Left colon (tissue), 2 donors: ENCODE measurements around the gene TRIM2. TPM values are rescaled to one million over a fixed set of nuclear protein-coding genes. Genes with fewer than 3 reads are reported as not detected.

Experiments used
- ATAC-seq: fragments of 200-7000 bp; cut with Tn5 transposase; one replicate; pipeline ENCODE4 v1.9.1; 2020; ENCODE audit warnings: mild to moderate bottlenecking, moderate library complexity
- DNase-seq, 2 donors: peaks; one replicate each; pipeline ENCODE4 v3.0.0-alpha.2; 2020
- intact Hi-C, 2 donors: fragments of 100-400 bp; cut with DNase I in 1 of 2; cut with micrococcal nuclease in 1 of 2; formaldehyde crosslinking; loops; one replicate each; pipeline versions ENCODE4 v1.11.2 to v1.14.0; 2022; cut with DNase I, micrococcal nuclease
- total RNA-seq, 2 donors: library from RNA; stranded (reverse); fragmentation: NEBNext Ultra II Directional; extraction: Animal tissue kit (Norgen Biotek cat#: 25700); gene quantifications; one replicate each; pipeline ENCODE4 v1.2.1, GENCODE V29; 2021
- donor health status: DM: no; HTN: no; CAD: no.
- donor health status: DM: yes; HTN: yes; CAD: no.

The TRIM2 gene
- total RNA-seq, 2 donors from 2014 or later, result 123 to 145 TPM

DNA sequence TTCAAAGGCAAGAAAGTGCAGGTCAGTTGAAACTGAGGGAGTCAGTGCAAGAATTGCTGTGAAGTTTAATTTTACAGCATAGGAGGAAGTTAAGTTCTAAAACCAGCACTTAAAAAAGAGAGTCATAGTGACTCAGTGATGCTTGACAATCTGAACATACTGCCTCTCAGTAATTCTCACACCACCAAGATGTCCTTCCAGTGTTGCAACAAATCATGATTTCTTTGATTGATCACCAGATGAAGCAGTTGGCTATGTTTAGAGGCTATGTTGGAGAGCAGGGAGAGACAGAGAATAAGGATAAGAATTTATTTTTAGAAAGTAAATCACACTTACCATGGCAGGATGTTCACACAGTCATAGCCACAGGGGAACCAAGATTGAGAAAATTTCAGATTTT lies 13.2 kb downstream of the TRIM2 start:
- intact Hi-C loops, result no loop called here
- ATAC-seq, result no peak
- DNase-seq, result no peak

DNA sequence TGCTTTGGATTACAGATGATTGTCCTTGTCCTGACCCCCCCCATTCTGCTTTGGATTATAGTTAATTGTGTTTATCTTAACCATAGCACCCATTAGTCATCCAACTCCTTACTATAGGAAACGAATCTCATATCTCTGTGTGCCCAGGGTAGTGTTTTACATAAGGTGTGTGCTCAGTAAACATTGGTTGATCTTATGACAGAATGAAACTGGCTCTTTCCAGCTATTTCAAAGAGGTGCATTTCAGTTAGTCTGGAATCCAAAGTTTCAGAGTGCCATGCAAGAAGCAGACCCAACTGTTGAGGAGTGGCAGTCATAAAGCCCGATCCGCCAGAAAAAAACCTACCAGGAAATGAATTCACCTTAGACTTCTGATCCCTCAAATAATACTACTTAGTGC lies 14.7 kb downstream of the TRIM2 start:
- peak; percentile 82 for ATAC-seq
- peak; percentile 45 to 66 for DNase-seq
- intact Hi-C loops, result no loop called here

DNA sequence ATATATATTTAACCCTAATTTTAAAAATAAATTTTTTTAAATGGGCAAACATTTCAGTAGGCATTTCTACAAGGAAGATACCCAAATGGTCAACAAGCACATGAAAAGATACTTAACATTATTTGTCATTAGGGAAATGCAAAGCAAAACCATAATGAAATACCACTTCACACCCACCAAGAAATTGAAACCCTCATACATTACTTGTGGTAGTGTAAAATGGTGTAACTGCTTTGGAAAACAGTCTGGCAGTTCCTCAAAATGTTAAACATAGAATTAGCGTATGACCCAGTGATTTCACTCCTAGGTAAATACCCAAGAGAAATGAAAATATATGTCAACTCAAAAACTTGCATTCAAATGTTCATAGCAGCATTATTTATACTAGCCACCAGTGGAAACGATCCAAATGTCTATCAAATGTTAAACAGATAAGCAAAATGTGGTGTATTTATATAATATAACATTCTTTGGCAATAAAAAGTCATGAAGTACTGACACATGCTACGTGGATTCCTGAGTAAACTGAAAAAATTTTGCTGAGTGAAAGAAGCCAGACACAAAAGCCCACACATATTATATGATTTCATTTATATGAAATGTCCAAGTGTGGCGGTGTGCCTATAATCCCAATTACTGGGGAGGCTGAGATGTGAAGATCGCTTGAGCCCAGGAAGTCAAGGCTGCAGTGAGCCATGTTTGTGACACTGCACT lies 16.6 kb downstream of the TRIM2 start:
- intact Hi-C loops, result loop anchor here in 1 of 2 donors (10.0 kb wide), 1 partner anchor 94 kb away; no protein-coding TSS in a partner anchor
- DNase-seq (no peak), ATAC-seq (no peak)

DNA sequence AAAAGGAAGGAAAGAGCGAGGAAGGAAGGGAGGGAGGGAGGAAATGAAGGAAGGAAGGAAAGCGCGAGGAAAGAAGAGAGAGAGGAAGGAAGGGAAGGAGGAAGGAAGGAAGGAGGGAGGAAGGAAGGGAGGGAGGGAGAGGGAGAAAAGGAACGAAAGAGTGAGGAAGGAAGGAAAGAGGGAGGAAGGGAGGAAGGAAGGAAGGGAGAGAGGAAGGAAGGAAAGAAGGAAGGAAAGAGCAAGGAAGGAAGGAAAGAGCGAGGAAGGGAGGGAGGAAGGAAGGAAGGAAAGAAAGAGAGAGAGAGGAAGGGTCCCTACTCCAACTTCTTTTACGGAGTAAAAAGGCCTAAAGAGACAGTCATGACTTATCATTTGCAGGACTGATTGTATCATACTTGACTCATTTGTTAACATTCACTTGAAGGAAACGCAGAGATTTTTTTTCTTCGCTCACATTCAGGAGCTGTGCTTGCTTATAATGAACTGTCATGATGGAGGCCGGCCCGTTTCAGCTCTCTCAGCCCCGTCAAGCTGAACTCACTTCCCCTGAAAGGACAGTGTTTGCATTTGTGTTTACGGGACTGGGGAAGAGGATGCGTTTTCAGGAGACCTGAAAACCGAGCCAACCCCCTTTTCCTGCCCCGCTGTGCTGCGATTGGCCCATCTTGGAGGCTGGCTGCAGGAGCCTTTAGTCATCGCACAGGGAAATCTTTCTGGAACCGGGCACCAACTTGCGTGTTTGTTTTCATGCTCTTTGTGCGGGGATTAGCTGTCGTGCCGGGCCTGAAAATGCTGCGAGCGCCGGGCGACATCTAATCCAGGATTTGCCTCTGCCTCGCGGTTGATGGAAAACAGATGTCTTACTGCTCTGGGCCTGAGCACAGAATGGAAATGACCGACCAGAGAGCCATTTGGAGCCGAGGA lies 17.8 kb downstream of the TRIM2 start:
- intact Hi-C loops, result loop anchor here in 1 of 2 donors (10.0 kb wide), 1 partner anchor 93 kb away; no protein-coding TSS in a partner anchor
- ATAC-seq (peak; percentile 22), DNase-seq (peak in 1 of 2 donors; percentile 63)

DNA sequence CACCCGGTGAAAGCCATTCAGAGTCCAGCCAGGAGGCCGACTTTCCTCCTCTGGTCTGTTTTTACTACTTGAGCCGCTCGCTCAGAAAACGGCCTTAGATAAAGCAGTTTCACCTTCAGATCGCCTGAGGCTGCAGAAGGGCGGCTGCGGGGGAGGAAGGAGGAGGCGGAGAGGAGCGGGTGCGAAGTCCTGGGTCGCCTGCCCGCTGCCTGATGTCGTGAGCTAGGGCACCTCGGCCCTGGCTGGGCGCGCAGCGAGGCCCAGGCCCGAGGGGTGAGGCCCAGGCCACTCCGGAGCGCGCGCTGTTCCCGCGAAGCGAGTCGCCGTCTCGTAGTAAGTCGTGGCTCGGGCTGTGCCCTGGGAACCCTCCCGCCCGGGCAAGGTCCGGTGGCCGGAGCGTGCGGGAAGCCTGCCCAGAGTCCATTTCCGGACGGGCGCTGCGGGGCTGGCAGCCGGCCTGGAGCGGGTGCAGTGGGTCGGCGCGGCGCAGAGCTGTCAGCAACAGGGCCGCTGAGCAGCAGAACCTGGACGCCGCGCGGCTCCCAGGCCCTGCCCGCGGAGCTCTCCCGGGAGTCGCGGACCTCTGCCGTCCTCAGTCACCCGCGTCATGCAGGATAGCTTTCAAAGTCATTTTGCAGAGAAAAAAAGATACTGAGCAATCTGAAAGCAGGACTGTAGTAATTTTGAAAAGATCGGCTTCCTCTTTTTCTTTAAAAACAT lies 18.6 kb downstream of the TRIM2 start:
- intact Hi-C loops, result loop anchor here in 1 of 2 donors (10.0 kb wide), 1 partner anchor 92 kb away; no protein-coding TSS in a partner anchor
- DNase-seq (peak in 1 of 2 donors; percentile 62), ATAC-seq (peak; percentile 44)

DNA sequence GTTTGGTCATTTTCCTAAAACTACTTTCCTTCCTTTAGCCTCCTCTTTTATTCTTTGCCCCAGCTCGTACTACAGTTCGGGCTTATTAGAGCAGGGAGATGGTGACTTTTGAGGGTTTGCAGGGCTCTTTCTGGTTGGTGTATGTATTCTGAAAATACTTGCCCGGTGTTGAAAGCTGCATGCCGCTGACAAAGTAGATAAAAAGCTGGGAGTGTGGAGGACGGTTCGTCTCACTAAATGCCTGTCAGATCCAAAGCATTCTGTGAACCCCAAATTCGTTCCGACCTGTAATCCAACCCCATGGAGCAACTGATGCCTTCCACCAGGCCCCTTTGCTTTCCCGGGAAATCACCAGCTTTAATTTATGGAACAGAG lies 19.2 kb downstream of the TRIM2 start:
- DNase-seq (no peak), ATAC-seq (no peak)

DNA sequence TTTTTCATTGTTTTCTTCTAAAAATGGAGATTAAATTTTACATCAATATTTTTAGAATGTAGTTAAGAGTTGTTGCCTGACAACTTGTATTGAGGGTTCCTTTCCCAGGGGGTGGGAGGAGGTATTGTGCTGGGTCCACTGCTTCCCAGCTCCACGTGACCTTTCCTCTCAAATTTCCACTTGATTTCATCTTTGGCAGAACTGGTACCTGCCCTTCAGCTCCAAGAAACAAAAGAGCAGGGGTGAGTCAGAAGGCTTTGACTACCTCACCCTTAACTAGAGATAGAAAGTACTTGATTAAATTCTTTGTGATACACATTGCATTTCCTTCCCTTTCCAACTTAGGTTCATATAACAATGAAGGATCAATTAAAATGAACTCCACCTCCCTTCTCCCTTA lies 19.7 kb downstream of the TRIM2 start:
- intact Hi-C loops, result loop anchor here in 1 of 2 donors (10.0 kb wide), 1 partner anchor 91 kb away; no protein-coding TSS in a partner anchor
- ATAC-seq (peak; percentile 14), DNase-seq (no peak)

More for the DNA sequence above, 19.2 kb downstream of the TRIM2 start:
- intact Hi-C loops, result loop anchor here in 1 of 2 donors (10.0 kb wide), 1 partner anchor 91 kb away; no protein-coding TSS in a partner anchor

DNA sequence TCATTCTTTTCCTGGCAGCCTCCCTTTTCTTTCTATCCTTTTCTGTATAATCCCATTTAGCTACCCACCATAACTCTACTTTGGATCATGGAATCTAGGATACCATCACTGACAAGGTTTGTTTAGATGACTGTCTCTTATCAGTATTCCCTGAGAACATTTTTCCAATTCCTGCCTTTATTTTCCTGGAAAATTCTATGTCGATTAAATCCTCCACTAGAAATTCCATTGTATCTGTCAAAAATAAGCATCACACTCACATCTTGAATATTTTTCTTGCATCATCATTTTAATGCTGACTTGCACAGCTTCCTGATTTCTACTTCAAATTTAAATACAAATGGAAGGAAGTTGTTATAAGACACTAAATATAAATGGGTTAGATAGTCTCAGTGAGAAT lies 20.2 kb downstream of the TRIM2 start:
- no peak for ATAC-seq
- intact Hi-C loops, result loop anchor here in 1 of 2 donors (10.0 kb wide), 1 partner anchor 90 kb away; no protein-coding TSS in a partner anchor
- DNase-seq, result no peak

DNA sequence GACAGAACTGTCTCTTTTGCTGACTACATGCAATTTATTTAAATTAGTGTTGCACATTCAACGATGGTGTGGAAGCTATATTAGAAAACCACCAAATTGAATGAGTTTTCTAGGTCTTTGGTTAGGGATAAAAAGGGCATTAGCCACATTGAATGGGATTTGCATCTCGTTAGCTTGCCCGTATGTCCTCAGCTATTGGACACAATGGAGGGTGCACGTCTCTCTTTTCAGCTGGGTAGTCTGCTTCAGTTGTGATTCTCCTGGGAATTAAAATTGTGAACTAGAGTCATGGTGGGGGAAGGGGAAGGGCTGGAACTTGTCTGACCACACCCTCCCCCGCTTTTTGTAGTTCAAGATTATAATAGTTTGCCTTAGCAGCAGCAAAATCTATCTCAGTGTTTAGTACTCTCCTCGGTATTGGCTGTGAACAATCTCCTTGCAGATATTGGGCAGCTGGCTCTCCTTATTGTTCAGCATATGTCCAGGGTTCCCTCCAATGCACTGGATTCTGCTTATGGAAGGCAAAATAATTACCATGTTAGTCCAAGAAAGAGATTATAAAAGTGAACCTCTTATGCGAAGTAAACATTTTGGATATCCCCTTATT lies 23.3 kb downstream of the TRIM2 start:
- intact Hi-C loops, result loop anchor here in 1 of 2 donors (10.0 kb wide), 1 partner anchor 87 kb away; no protein-coding TSS in a partner anchor
- ATAC-seq (no peak), DNase-seq (no peak)

DNA sequence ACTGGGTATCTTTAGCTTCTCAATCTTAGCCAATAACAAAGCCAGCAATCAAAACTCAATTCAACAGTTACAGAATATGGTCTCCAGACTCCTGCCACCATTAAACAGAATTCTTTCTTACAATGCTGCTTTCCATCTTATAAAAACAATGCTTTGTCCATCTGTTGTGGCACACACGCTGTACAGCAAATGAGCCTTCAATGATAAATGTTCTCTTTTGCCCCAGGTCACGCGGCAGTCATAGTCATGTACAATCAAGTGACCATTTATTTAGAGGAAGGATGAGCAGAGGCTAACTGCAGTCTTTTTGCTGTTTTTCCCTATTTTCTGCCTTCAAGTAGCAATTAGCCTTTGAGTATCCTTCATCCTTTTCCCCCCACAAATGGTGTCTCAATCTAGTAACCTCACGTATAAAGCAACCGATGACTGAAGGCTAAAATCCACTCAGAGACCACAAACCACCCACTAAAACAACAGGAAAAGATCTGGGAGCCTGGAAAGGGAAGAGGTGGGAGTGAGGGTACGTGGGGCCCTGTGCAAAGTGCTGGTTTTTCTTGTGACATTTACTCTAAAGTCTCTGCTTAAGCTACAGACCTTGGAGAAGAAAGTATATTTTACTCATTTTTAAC lies 24.4 kb downstream of the TRIM2 start:
- intact Hi-C loops, result loop anchor here in 1 of 2 donors (10.0 kb wide), 1 partner anchor 86 kb away; no protein-coding TSS in a partner anchor
- ATAC-seq, result no peak
- no peak for DNase-seq

DNA sequence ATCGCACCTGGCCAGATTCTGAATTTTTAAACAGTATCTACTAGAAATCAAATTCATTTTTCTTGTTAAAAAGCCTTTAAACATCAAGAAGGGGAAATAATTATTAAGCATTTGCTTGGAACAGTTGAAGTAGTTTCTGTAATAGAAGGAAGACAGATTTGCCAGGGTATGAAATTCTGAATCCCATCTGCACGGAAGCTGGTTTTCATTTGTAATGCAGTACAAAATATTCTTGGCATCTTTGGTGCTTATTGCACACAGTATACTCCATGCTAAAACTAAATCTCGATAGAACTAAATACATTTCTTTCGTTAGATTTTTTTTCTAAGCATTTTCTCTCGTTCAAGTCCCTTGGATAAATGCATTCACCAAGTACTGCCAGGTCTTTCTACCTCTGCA lies 25.3 kb downstream of the TRIM2 start:
- intact Hi-C loops, result loop anchor here in 1 of 2 donors (10.0 kb wide), 1 partner anchor 85 kb away; no protein-coding TSS in a partner anchor
- DNase-seq (no peak), ATAC-seq (no peak)

DNA sequence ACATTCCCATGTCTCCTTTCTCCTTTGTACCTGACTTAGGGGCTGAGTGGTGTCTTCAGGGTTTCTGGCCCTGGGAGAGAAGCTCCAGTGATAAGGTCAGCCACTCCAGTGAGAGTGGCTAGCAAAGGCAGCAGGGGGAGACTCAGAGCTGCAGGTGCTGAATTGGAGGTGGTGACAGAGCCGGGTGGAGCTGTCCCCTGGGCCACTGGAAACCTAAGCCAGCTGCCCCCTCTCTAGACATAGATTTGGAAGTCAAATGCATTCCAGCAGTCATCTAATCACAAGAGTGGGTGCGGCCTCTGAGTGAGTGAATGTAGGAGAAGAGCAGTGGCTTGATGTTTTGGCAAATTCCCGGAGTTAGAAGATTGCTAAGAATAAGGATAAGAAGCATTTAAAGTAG lies 28.5 kb downstream of the TRIM2 start:
- peak in 1 of 2 donors; percentile 49 for DNase-seq
- intact Hi-C loops, result no loop called here
- peak; percentile 80 for ATAC-seq

DNA sequence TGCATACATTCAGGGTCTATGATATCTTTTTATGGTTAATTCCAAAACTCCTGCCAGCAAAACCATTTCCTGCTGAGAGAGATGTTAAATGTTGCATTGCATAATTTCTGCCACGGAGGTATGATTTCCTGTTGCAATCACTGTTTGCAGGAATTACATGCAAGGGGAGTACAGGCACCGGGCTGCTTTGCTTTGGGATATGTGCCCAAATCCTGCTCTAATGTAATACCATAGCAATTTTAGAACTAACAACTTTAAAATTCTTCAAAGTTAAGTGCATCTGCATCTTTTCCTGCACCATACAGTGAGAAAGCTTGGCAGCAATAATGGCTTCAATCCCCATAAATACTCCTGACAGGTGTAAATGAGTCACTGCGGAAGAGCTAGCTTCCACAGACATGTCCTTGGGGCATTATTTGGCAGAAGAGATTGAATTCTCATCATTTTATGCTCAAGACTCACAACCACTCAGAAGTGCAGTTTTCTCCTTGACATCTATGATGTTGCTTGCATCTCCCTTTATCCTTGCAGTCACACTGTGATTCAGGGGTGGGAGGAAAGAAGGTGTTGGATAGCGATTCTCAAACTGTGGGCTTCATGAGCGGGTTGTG lies 29.6 kb downstream of the TRIM2 start:
- intact Hi-C loops, result no loop called here
- DNase-seq (no peak), ATAC-seq (peak; percentile 69)

DNA sequence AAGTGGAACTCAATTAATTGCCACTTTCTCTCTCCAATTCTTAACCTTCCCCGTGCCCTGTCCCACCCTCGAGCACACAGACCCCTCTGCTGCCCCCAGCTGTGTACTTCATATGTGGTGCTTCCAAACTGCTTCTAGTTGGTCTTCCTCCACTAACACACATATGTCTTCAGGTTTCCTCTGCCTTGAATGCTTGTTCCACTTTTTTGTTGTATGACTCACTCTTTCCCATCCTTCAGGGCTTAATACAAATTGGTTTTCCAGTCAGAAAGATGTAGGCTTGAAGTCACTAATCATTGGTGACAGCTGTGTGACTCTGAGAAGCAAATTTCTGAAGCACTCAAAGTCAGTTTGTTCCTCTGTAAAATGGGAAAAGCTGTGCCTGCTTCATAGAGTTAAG lies 30.6 kb downstream of the TRIM2 start:
- ATAC-seq (no peak), DNase-seq (no peak)

DNA sequence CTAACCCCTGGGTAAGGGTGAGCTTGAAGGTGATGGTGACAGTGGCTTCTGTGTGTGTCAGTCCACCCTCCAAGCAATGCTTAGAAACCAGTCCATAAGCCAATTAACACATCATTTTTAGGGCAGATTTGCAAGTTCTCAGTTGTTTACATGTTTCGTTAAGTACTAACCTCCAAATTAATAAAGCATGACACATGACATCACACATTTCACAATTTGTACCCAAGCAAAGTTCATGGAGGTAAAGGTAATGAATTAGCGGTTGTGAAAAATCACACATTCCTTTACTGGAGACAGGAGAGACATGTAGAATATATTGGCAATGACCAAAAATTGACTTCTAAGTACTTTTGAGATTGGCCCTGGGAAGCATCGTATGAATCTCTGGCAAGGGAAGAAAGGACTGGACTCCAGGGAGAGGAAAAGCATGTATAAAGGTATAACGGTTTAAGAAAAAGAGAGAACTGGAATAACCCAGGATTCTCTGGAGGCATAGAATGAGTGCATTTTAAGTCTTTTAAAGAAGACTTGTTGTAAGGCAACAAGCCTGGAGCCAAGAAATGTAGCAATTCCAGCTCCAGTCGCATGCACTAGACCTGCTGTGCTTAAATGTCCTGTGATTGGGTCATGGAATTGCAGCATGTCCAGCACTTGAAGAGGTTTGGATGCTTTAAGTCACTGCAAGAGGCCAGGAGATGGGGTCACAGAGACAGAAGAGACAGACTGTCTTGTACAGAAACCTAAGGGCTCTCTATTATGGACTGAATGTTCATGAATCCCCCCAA lies 34.1 kb downstream of the TRIM2 start:
- DNase-seq (no peak), ATAC-seq (no peak)

More for the DNA sequence above, 30.6 kb downstream of the TRIM2 start:
- intact Hi-C loops, result no loop called here

DNA sequence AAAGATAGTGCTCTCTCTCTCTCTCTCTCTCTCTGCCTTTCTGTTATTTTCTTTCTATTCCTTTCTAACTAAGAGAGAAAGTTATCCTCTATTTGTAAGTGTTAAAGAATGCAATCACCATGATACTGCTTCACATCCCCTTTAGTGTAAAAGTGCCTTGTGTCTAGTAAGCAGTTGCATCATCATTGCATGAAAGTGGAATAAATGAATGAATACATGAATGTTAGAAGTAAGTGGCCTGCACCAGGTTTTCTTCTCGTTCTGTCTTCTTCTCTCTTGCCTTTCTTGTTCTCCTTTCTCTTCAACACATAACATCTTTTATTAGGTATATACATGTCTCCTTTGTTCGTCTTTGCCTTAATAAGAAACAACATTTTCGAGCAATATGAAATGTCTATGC lies 35.2 kb downstream of the TRIM2 start:
- intact Hi-C loops, result no loop called here
- no peak for ATAC-seq
- no peak for DNase-seq

More for the DNA sequence above, 34.1 kb downstream of the TRIM2 start:
- intact Hi-C loops, result no loop called here

DNA sequence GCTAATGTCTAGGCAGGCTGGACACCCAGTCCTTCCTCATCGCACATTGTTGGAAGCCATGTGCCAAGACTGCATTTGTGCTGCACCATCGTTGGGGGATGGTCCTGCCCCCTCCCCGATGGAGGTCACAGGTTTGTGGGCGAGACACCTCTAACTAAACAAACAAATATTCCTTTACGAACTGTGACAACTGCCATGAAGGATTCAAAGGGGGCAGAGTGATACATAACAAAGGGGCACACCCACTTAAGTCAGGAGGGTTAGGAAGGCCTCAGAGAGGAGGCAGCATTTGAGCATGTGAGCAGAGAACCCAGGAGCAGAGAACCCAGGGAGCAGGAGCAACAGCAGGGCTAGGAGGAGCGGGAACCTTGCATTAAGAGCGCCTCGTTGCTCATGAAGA lies 37.1 kb downstream of the TRIM2 start:
- no peak for DNase-seq
- intact Hi-C loops, result no loop called here

More for the DNA sequence above, 37.1 kb downstream of the TRIM2 start:
- ATAC-seq, result no peak
